GM12801 (cell line): ENCODE measurements around the gene PRKG1.

Experiments
- CTCF ChIP-seq: IDR thresholded peaks from one replicate; pipeline ENCODE4 v1.5.1; 2011; ENCODE audit warnings: control low read depth; ENCODE audit not compliant: insufficient read length; ENCODE audit errors: extremely low read depth

Gene PRKG1

GRCh38 chr10:52043811-52044210 lies 969.5 kb downstream of the PRKG1 start:
- no peak for TF ChIP-seq CTCF

DNA sequence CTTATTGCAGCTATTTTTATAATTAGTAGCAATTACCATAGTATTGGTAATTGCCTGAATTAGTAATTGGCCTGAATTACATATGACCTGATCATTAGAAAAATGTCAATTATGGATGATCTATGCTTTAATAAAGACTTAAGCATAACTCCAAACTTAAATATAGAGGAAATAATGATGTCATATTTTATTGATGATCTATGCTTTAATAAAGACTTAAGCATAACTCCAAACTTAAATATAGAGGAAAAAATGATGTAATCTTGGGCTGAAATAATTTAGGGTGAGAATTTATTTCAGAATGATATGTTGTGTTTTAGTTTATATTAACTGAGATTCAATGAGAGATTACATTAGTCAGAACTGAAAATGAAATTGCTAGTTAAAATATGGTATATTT lies 973.8 kb downstream of the PRKG1 start:
- TF ChIP-seq CTCF: no peak

- no peak for TF ChIP-seq CTCF
These were observed 976.3 kb downstream of the PRKG1 start for GRCh38 chr10:52050429-52051047.

DNA sequence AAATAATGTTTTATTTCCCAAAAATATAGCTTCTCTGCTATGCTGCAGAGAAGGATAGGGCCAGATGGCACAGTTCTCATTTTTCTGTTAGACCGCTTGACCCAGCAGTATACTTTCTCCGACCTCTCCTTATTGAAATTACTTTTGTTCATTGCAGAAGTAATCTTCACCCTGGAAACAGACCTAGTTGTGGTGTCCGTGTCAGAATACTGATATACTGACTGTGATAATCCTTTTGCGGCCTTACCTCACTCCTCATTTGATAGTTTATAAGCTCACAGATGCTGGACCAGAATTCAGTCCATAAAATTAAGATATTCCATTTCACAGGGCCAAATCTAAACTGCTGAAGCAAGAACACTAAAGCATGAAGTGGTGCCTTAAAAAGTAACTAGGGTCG lies 979.2 kb downstream of the PRKG1 start:
- no peak for TF ChIP-seq CTCF

- no peak for TF ChIP-seq CTCF
These were observed 982.0 kb downstream of the PRKG1 start for GRCh38 chr10:52056291-52056690.

DNA sequence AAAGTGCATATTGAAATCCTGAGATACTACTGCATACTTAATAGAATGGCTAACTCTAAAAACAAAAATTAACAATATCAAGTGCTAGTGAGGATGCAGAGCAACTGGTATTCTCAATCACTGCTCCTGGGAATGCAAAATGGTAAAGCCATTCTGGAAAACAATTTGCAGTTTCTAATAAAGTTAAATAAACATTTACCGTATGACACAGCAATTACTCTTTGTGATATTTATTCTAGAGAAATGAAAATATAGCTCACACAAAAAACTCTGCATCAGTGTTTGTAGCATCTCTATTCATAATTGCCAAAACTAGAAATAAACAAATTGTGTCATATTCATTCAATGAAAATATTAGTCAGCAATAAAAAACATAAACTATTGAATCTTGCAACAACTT lies 984.8 kb downstream of the PRKG1 start:
- TF ChIP-seq CTCF: no peak

GRCh38 chr10:52063159-52063558 lies 988.9 kb downstream of the PRKG1 start:
- TF ChIP-seq CTCF: no peak
